PC-3 (cell line): ENCODE data around the gene DMD.

Source experiments
- EZH2 ChIP-seq: fragments of 300-600 bp; sonication (generic); IDR thresholded peaks from one replicate; pipeline ENCODE4 v1.6.1; 2017; ENCODE audit warnings: antibody characterized with exemption, mild to moderate bottlenecking, low read length; ENCODE audit not compliant: unreplicated experiment
- EZH2phosphoT487 ChIP-seq: fragments of 300-600 bp; sonication (generic); IDR thresholded peaks from 2 replicates; pipeline ENCODE4 v1.6.1; 2018; ENCODE audit warnings: mild to moderate bottlenecking, antibody characterized with exemption, low read length, borderline replicate concordance
- TF ChIP-seq, protein P1 (sequence below): fragments of 300-600 bp; sonication (generic); conservative IDR thresholded peaks from 2 replicates; pipeline ENCODE4 v1.5.1; 2017; ENCODE audit warnings: antibody characterized with exemption, low read depth, mild to moderate bottlenecking, low read length

DNA sequence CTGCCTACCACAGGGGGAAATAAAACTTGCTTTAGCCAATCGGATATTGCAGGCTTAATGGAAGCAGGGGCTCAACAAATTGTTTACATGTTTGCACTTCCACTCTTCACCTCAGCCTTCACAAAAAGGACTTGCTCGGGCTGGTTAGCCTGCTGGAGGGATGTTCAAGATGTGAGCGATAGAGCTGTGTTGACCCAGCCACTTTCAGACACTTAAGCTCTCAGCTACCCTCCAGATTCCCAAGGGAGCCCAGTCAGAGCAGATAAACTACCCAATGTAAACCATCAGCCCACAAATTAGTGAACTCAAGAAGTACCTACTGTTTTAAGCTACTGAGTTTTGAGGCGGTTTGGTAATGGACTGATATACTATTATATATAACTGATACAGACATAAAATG lies 1631.1 kb downstream of the DMD start:
- TF ChIP-seq, protein P1, sequence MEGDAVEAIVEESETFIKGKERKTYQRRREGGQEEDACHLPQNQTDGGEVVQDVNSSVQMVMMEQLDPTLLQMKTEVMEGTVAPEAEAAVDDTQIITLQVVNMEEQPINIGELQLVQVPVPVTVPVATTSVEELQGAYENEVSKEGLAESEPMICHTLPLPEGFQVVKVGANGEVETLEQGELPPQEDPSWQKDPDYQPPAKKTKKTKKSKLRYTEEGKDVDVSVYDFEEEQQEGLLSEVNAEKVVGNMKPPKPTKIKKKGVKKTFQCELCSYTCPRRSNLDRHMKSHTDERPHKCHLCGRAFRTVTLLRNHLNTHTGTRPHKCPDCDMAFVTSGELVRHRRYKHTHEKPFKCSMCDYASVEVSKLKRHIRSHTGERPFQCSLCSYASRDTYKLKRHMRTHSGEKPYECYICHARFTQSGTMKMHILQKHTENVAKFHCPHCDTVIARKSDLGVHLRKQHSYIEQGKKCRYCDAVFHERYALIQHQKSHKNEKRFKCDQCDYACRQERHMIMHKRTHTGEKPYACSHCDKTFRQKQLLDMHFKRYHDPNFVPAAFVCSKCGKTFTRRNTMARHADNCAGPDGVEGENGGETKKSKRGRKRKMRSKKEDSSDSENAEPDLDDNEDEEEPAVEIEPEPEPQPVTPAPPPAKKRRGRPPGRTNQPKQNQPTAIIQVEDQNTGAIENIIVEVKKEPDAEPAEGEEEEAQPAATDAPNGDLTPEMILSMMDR: no peak
- TF ChIP-seq EZH2phosphoT487 (no peak), EZH2 (no peak)
